ENCODE results near the gene ABCC6.

The ABCC6 gene

DNA sequence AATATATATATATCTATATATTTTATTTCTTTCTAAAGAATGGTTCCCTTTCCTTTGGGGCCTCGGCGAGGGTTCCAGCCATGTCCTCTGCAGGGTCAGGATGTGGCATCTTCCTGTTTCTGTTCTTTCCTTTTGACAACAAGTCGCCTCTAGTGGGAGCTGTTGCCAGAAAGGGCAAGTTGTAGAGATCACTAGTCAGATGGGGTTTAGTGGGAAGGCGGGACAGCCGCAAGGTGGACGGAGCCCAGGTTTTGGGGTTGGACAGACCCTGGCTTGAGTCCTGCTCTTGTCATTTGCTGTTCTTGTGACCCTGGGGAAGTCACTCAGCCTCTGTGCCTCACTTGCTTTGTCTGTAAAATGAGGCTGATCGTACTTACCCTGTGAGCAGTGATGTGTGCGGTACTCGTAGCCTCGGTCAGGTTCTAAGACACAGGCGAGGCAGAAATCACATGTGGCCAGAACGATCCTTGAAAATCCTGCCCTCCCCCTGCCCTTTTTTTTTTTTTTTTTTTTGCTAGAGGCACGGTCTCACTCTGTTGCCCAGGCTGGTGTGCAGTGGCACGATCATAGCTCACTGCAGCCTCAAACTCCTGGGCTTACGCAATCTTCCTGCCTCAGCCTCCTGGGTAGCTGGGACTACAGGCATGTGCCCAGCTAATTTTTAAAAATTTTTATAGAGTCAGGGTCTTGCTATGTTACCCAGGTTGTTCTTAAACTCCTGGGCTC lies 80.1 kb downstream of the ABCC6 start:
- TF ChIP-seq GATA3 (IDR thresholded peaks at IDR 0.05; ENCODE audit: low read depth, low read length) (no peak), GATA2 (IDR thresholded peaks at IDR 0.05; ENCODE audit: low read depth, low read length) (no peak)

DNA sequence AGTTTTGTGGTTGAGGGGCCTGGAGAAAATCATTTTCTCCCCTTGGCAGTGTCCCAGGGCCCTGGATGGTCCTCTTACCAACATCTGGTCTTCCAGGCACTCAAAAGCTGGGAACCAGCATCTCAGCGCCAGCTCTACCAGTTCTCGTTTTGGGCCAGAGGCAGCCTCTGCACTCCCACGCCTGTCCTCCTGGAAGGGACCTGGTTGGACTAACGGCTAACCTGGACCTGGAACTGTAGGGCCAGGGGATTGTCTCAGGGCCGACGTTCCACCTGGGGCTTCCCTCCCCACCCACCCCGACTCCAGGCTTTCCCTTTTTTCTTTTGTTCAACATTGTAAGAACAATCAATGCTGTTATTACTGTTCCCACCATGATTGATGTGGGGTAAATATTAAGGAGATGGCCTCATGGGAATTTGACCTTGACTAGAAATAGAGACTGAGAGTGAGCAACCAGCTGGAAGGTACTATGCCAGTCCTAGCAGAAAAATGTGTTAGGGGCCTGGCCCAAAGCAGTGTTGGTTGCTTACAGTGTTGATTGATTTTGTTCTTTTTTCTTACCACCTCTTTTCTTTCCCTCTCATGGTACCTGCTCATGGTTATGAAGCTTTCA lies 81.4 kb downstream of the ABCC6 start:
- TF ChIP-seq GATA2 (IDR thresholded peaks at IDR 0.05; ENCODE audit: low read depth, low read length) = no peak
- no peak for TF ChIP-seq GATA3 (IDR thresholded peaks at IDR 0.05; ENCODE audit: low read depth, low read length)

DNA sequence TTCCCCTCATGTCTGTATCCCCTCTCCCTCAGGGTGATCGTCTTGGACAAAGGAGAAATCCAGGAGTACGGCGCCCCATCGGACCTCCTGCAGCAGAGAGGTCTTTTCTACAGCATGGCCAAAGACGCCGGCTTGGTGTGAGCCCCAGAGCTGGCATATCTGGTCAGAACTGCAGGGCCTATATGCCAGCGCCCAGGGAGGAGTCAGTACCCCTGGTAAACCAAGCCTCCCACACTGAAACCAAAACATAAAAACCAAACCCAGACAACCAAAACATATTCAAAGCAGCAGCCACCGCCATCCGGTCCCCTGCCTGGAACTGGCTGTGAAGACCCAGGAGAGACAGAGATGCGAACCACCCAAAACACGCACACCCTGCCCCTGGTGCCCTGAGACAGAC lies 82.2 kb downstream of the ABCC6 start:
- TF ChIP-seq GATA2 (IDR thresholded peaks at IDR 0.05; ENCODE audit: low read depth, low read length) = no peak
- no peak for TF ChIP-seq GATA3 (IDR thresholded peaks at IDR 0.05; ENCODE audit: low read depth, low read length)

DNA sequence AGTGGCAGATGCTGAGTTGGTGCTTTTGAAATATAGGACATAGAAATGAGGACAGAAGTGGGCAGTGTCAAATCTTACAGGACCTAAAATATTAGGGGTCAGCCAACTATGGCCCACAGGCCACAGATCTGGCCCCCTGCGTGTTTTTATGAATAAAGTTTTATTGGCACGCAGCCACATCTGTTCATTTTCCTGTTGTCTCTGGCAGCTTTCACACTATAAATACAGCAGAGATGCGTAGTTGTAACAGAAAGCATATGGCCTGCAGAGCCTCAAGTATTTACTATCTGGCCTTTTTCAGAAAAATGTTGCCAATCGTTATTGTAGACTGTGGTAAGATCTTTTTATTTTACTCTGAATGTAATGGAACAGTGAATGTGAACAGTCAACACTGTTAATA lies 82.8 kb downstream of the ABCC6 start:
- TF ChIP-seq GATA2 (IDR thresholded peaks at IDR 0.05; ENCODE audit: low read depth, low read length) (no peak), GATA3 (IDR thresholded peaks at IDR 0.05; ENCODE audit: low read depth, low read length) (no peak)

DNA sequence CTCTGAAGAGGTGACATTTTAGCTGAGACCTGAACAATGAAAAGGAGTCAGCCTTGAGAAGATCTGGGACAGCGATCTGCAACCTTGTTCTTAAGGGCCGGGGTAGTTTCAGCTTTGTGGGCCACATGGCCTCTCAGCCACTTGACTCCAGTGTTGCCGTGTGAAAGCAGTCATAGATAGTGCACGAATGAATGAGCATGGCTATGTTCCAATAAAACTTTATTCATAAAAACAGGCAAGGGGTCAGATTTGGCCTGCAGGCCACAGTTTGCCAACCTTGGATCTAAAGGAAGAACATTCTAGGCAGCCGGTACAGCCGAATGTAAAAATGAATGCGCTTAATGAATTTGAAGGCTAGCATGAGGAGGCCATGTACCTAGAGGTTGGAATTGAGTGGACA lies 83.5 kb downstream of the ABCC6 start:
- TF ChIP-seq GATA2 (IDR thresholded peaks at IDR 0.05; ENCODE audit: low read depth, low read length) (no peak), GATA3 (IDR thresholded peaks at IDR 0.05; ENCODE audit: low read depth, low read length) (no peak)

DNA sequence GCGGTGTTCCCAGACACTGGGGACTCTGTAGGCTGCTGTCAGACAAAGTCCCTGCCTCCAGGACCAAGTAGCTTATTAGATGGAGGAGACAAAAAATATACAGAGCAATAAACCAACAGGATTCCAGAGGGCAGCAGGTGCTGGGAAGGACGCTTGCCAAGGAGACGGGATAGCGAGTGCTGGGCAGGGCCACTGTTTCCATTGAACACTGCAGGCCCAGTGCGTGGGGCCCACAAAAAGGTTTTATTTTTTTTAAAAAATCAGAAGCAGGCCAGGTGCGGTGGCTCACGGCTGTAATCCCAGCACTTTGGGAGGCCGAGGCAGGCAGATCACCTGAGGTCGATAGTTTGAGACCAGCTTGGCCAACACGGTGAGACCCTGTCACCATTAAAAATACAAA lies 84.2 kb downstream of the ABCC6 start:
- TF ChIP-seq GATA2 (IDR thresholded peaks at IDR 0.05; ENCODE audit: low read depth, low read length) (no peak), GATA3 (IDR thresholded peaks at IDR 0.05; ENCODE audit: low read depth, low read length) (no peak)

DNA sequence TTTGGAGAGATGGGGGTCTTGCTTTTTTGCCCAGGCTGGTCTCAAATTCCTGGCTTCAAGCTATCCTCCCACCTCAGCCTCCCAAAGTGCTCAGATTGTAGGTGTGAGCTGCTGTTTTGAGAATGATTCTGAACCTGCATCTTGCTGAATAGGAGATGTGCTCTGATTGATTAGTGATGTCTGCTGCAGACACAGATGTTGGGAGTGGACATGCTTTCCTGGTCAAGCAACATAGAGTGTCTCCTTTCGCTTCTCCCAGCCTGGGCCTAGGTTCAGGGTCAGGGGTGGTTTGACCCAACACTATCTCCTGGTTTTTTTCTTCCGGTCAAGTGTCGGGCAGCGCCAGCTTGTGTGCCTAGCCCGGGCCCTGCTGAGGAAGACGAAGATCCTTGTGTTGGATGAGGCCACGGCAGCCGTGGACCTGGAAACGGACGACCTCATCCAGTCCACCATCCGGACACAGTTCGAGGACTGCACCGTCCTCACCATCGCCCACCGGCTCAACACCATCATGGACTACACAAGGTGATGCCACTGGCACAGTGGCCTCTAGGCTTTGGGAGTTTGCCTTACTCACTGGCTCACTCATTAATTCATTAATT lies 85.2 kb downstream of the ABCC6 start:
- no peak for TF ChIP-seq GATA2 (IDR thresholded peaks at IDR 0.05; ENCODE audit: low read depth, low read length)
- no peak for TF ChIP-seq GATA3 (IDR thresholded peaks at IDR 0.05; ENCODE audit: low read depth, low read length)

DNA sequence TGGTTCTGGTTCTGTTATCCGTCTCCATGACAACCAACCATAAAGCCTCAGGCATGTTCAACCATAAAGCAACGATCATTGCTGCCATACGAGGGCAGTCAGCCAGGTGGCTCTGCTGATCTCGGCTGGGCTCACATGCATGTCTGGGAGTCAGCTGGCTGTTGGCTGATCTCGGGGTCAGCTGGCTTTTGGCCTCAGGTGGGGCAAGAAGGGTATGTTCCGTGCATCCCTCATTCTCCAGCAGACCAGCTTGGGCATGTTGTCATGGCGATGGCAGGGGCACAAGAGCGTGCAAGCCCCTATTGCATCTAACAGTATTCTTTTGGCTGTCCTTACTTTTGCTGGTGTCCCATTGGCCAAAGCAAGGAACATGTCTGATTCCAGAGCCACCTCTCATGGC lies 86.2 kb downstream of the ABCC6 start:
- TF ChIP-seq GATA2 (IDR thresholded peaks at IDR 0.05; ENCODE audit: low read depth, low read length) = no peak

DNA sequence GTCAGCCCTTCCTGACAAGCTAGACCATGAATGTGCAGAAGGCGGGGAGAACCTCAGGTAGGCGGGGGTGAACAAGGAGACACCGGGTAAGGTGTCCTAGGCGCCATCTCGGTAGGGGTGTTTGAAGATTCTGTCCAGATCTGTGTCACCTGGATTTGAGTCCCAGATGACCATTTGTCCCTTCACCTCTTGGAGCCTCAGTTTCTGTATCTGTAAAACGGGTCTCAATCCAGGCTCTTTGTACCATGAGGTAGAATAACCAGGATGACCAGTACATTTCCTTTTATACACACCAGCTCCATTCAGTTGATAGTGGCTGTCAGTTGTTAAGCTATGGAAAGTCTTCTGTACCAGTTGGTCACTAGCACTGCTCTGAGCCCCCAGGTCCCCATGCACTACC lies 86.7 kb downstream of the ABCC6 start:
- TF ChIP-seq GATA2 (IDR thresholded peaks at IDR 0.05; ENCODE audit: low read depth, low read length) (no peak), GATA3 (IDR thresholded peaks at IDR 0.05; ENCODE audit: low read depth, low read length) (no peak)

DNA sequence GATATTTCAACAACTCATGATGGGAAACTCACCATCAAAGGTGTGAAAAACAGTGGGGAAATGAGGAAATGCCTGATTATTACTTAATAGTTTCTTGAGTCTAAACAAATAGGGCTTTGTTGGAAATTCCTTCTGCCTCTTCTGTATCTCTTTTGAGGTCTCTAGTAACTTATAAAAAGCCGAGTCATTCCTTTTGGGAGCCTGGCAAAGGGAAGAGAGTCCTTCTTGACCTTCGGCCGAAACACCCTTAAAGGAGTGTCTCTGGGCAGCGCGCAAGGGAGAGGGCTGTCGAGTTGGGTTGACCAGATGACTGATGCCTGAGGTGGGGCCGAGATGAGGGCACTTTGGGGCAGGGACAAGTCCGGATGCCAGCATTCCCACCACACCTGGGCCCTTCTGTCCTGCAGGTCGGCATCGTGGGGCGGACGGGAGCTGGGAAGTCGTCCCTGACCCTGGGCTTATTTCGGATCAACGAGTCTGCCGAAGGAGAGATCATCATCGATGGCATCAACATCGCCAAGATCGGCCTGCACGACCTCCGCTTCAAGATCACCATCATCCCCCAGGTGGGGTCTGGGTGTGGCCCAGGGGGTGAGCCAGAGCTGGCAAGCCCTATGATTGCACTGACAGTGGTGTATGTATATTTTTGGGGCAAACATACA lies 89.2 kb downstream of the ABCC6 start:
- TF ChIP-seq GATA2 (IDR thresholded peaks at IDR 0.05; ENCODE audit: low read depth, low read length) (no peak), GATA3 (IDR thresholded peaks at IDR 0.05; ENCODE audit: low read depth, low read length) (no peak)

DNA sequence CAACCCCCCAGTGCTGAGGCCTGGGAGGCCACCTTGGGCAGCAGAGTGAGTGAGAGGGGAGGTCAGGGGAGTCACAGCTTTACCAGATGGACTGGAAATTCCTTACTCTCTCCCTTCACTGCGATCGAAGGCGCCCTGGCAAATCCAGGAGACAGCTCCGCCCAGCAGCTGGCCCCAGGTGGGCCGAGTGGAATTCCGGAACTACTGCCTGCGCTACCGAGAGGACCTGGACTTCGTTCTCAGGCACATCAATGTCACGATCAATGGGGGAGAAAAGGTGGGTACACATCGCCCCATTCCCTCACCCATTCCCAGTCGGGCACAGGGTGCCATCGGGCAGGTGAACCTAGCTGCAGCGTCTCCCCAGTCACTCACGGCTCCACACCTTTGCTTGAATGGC lies 91.6 kb downstream of the ABCC6 start:
- TF ChIP-seq GATA3 (IDR thresholded peaks at IDR 0.05; ENCODE audit: low read depth, low read length) (no peak), GATA2 (IDR thresholded peaks at IDR 0.05; ENCODE audit: low read depth, low read length) (no peak)

DNA sequence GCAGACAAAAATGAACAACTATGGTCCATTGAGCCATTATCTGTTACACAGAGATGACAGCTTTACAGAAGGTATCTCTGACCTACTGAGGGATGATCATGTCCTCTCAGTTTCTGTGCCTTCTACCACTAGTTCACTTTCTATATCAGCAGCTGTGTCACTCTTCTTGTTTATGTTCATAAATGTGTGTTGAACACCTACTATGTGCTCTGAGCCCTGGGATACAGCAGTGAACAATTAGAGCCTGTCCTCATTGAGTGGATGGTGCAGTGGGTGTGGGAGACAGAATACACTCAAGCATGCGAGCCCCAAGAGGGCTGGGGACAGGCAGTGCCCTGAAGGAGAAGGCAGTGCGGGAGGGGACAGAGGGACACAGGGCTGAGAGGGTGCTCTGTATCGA lies 92.1 kb downstream of the ABCC6 start:
- TF ChIP-seq GATA2 (IDR thresholded peaks at IDR 0.05; ENCODE audit: low read depth, low read length) = no peak
- no peak for TF ChIP-seq GATA3 (IDR thresholded peaks at IDR 0.05; ENCODE audit: low read depth, low read length)

DNA sequence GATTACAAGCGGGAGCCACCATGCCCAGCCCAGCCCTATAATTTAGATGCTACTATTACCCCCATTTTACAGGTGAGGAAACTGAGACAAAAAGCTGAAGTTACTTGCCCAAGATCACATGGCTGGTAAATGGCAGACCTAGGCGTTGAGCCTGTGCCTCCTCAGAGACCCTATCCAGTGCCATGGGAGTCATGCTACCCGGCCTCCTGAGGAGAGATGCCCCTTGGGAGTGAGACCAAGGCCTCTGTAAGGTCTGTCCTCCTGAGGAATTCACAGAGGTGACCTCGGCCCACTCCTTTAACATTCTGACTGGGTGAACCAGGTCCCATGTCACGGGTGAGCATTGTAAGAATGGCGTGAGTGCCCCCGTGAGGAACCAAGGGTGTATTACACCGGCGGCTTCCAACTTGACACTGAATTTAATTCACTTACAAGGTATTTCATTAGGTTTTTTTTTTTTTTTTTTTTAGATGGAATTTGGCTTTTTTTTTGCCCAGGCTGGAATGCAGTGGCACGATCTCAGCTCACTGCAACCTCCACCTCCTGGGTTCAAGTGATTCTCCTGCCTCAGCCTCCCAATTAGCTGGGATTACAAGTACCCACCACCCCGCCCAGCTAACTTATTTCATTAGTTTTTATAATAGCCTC lies 95.7 kb downstream of the ABCC6 start:
- no peak for TF ChIP-seq GATA3 (IDR thresholded peaks at IDR 0.05; ENCODE audit: low read depth, low read length)
- no peak for TF ChIP-seq GATA2 (IDR thresholded peaks at IDR 0.05; ENCODE audit: low read depth, low read length)

DNA sequence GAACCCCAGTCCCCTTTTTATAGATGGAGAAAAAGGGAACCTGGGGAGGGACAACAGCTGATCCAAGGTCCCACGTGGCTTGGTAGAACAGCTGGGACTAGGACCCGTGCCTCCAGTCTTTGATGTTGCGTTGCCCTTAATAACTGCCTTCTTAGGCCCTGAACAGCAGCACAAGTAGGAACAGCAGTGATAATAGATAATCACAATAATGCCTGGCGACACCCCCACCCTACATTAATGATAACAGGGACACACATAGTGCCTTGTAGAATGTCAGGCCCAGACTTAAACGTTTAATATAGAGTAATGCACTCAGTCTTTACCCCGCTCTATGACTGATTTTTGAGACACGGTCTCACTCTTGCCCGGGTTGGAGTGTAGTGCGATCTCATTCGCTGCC lies 96.4 kb downstream of the ABCC6 start:
- no peak for TF ChIP-seq GATA2 (IDR thresholded peaks at IDR 0.05; ENCODE audit: low read depth, low read length)
- TF ChIP-seq GATA3 (IDR thresholded peaks at IDR 0.05; ENCODE audit: low read depth, low read length) = no peak

Data from SH-SY5Y (cell line).